Endothelial cell (in vitro differentiated cells): ENCODE results near the gene ADAMTS4. TPM values are rescaled to one million over a fixed set of nuclear protein-coding genes. Genes with fewer than 3 reads are reported as not detected.
A peak's percentile ranks its signal among the peaks of the same experiment; 100 is the strongest.

Experiments used
- DNase-seq: peaks from one replicate; pipeline ENCODE4 v3.0.0; 2021; ENCODE audit warnings: low spot score
- H3K27ac Mint-ChIP-seq: one replicate; pipeline ENCODE4 v1.8.0; 2021; ENCODE audit warnings: mixed read lengths, inconsistent platforms; ENCODE audit not compliant: unreplicated experiment
- H3K27me3 Mint-ChIP-seq: one replicate; pipeline ENCODE4 v1.8.0; 2021; ENCODE audit warnings: mild to moderate bottlenecking, moderate library complexity, mixed read lengths, inconsistent platforms; ENCODE audit not compliant: unreplicated experiment
- H3K36me3 Mint-ChIP-seq: one replicate; pipeline ENCODE4 v1.8.0; 2021; ENCODE audit warnings: mild to moderate bottlenecking, low read depth, mixed read lengths, inconsistent platforms; ENCODE audit not compliant: unreplicated experiment
- H3K4me1 Mint-ChIP-seq: one replicate; pipeline ENCODE4 v1.8.0; 2021; ENCODE audit warnings: mild to moderate bottlenecking, mixed read lengths, inconsistent platforms; ENCODE audit not compliant: unreplicated experiment
- H3K4me3 Mint-ChIP-seq: one replicate; pipeline ENCODE4 v1.8.0; 2021; ENCODE audit warnings: mild to moderate bottlenecking, mixed read lengths, inconsistent platforms; ENCODE audit not compliant: unreplicated experiment
- H3K9me3 Mint-ChIP-seq: one replicate; pipeline ENCODE4 v1.8.0; 2021; ENCODE audit warnings: mixed read lengths, inconsistent platforms; ENCODE audit not compliant: unreplicated experiment
- CTCF ChIP-seq: fragments of 200-600 bp; sonication (generic); IDR thresholded peaks from one replicate; pipeline ENCODE4 v1.5.0; 2021; ENCODE audit warnings: antibody characterized with exemption; ENCODE audit not compliant: unreplicated experiment
- total RNA-seq: library from RNA; stranded (reverse); fragmentation: NEBNext Ultra II Directional; extraction: Animal tissue kit (Norgen Biotek cat#: 25700); gene quantifications from one replicate; pipeline ENCODE4 v1.2.1, GENCODE V29; 2021; ENCODE audit not compliant: unreplicated experiment

ADAMTS4 gene
- total RNA-seq, 1 donor from 2014 or later = 56.8 TPM

- H3K27ac Mint-ChIP-seq = peak within 1 kb of the TSS; percentile 100
These were observed 45.0 kb downstream of the ADAMTS4 start, which contains the start of gene UFC1 for GRCh38 chr1:161153682-161154337. TSS of gene UFC1 (plus strand) at chr1:161153978. CDS start at chr1:161153998, 20 bp downstream.

GRCh38 chr1:161153176-161153575 is 45.7 kb downstream of the ADAMTS4 start:
- Mint-ChIP-seq H3K4me1 (peaks cover 22% of the 10 kb centered on the region), H3K9me3 (no peaks in the 10 kb centered on the region), H3K27ac (peak overlapping the region; percentile 100), H3K27me3 (peaks cover 11% of the 10 kb centered on the region), H3K36me3 (peaks cover 20% of the 10 kb centered on the region), H3K4me3 (peak overlapping the region; percentile 99)
- DNase-seq = no peak
- TF ChIP-seq CTCF = no peak

More at GRCh38 chr1:161153682-161154337, 45.0 kb downstream of the ADAMTS4 start, which contains the start of gene UFC1:
- H3K4me1 Mint-ChIP-seq = peaks cover 28% of the 10 kb centered on the region
- peaks cover 16% of the 10 kb centered on the region for H3K27me3 Mint-ChIP-seq
- peaks cover 27% of the 10 kb centered on the region for H3K36me3 Mint-ChIP-seq
- no peaks in the 10 kb centered on the region for H3K9me3 Mint-ChIP-seq
- DNase-seq = peak; percentile 70
- no peak for TF ChIP-seq CTCF
- H3K4me3 Mint-ChIP-seq = peak within 1 kb of the TSS; percentile 99

- H3K9me3 Mint-ChIP-seq = no peaks in the 10 kb centered on the region
- H3K36me3 Mint-ChIP-seq = no peaks in the 10 kb centered on the region
- no peak overlapping the region for H3K4me3 Mint-ChIP-seq
- no peaks in the 10 kb centered on the region for H3K27me3 Mint-ChIP-seq
- DNase-seq = no peak
- no peak overlapping the region for H3K27ac Mint-ChIP-seq
- no peak for TF ChIP-seq CTCF
- H3K4me1 Mint-ChIP-seq = peaks cover 2% of the 10 kb centered on the region
These were observed 53.0 kb downstream of the ADAMTS4 start for GRCh38 chr1:161145832-161146231.

GRCh38 chr1:161140755-161141400 is 58.0 kb downstream of the ADAMTS4 start:
- TF ChIP-seq CTCF = no peak
- peaks cover 36% of the 10 kb centered on the region for H3K4me1 Mint-ChIP-seq
- no peak overlapping the region for H3K27ac Mint-ChIP-seq
- no peak for DNase-seq
- H3K4me3 Mint-ChIP-seq = no peak overlapping the region
- no peaks in the 10 kb centered on the region for H3K9me3 Mint-ChIP-seq
- H3K27me3 Mint-ChIP-seq = peaks cover 2% of the 10 kb centered on the region
- H3K36me3 Mint-ChIP-seq = peaks cover 1% of the 10 kb centered on the region

GRCh38 chr1:161139766-161140165 is 59.1 kb downstream of the ADAMTS4 start:
- peak; percentile 58 for DNase-seq
- peaks cover 2% of the 10 kb centered on the region for H3K27me3 Mint-ChIP-seq
- peaks cover 45% of the 10 kb centered on the region for H3K4me1 Mint-ChIP-seq
- TF ChIP-seq CTCF = peak; percentile 64
- H3K36me3 Mint-ChIP-seq = peaks cover 3% of the 10 kb centered on the region
- no peaks in the 10 kb centered on the region for H3K9me3 Mint-ChIP-seq
- no peak overlapping the region for H3K4me3 Mint-ChIP-seq
- peak overlapping the region; percentile 55 for H3K27ac Mint-ChIP-seq
